HG02870 (cell line): Measurements from ENCODE around the gene TMEM196.
A peak's percentile ranks its signal among the peaks of the same experiment; 100 is the strongest.
"Not testable (repeated sequence)": the region's sequence is repeated elsewhere in the genome, so short reads cannot be mapped to it uniquely, and the experiment has no call there.

Experiments
- ATAC-seq: cut with Tn5 transposase; IDR thresholded peaks from one replicate; pipeline ENCODE4 v1.9.1; 2021; ENCODE audit warnings: mild to moderate bottlenecking, moderate library complexity; ENCODE audit not compliant: unreplicated experiment

TMEM196 gene

DNA sequence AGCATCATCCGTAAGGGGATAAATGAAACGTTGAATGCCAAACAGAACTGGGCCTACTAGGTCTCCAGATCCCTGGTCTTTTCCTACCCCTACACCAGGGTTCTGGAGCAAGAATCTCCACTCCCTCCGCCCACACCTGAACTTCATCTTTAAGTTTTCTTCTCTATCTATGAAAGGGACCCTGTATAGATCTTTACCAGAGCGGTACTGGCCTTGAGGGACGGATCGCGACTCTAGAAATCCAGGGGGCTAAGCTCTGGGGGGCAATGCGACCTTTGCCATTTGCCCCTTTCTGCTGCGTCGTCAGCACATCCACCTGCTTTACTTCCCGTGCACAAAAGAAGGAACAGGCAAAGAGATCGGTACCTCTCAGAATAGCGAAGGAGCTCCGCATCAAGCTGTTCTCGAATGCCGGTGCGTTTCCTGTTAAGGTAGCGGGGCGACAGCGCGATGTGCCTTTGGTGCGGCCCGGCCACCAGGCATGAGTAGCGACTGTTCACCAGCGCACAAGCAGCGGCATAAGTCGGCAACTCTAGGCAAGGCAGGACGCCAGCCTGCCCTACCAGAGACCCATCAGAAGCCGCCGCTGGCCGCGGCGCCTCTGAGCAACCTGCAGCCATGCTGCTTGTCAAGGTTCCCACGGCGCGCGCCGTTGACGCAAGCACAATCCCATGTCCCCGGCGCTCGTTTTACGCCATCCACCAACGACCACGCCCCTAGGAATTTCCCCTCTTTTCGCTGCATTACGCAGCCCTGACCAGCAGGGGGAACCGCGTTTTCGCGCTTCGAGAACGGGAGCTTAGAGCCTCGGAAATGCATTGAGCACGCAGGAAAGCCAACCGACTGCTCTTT lies 64.8 kb downstream of the TMEM196 start, which contains the start of gene POLR1F:
POLR1F (minus strand) TSS at position 641 of the 852 bp plus-strand sequence; CDS start at position 620, 21 bp downstream.
- peak; percentile 97 for ATAC-seq

GRCh38 chr7:19707240-19707639 lies 66.2 kb downstream of the TMEM196 start:
- ATAC-seq, result no peak

GRCh38 chr7:19705663-19706062 lies 67.8 kb downstream of the TMEM196 start:
- ATAC-seq, result no peak

- no peak for ATAC-seq
These were observed 71.9 kb downstream of the TMEM196 start for GRCh38 chr7:19701471-19701870.

GRCh38 chr7:19700936-19701335 lies 72.5 kb downstream of the TMEM196 start:
- no peak for ATAC-seq

GRCh38 chr7:19698331-19698730 lies 75.1 kb downstream of the TMEM196 start:
- ATAC-seq, result no peak

DNA sequence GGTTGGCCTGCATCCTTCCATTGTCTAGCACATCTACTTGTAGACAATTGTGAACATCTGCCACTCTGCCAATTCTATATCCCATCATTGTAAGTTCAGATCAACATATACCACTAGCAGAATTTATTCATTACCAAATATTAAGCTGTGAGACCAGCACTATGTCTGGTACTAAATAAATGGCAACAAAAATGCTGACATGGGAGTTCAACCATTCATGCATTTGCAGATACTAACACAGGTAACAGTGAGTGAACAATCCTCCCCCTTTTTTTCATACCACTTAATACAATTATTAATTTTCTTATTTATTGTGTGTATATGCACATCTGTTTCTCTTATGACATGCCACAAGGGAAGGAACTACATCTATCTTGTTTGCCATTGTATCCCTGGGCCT lies 76.5 kb downstream of the TMEM196 start:
- ATAC-seq, result no peak

DNA sequence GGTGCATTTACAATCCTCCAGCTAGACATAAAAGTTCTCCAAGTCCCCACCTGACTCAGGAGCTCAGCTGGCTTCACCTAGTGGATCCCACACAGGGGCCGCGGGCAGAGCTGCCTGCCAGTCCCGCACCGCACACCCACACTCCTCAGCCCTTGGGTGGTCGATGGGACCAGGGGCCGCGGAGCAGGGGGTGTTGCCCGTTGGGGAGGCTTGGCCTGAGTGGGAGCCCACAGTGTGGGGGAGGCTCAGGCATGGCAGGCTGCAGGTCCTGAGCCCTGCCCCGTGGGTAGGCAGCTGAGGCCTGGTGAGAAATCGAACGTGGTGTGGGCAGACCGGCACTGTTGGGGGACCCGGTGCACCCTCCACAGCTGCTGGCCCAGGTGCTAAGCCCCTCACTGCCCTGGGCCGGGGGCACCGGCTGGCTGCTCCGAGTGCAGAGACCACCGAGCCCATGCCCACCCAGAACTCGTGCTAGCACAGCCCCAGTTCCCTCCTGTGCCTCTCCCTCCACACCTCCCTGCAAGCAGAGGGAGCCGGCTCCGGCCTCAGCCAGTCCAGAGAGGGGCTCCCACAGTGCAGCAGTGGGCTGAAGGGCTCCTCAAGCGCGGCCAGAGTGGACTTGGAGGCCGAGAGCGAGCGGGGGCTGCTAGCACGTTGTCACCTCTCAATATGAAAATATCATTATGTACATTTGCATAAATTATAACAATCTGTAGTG lies 81.1 kb downstream of the TMEM196 start:
- no peak for ATAC-seq

- ATAC-seq, result no peak
These were observed 82.7 kb downstream of the TMEM196 start for GRCh38 chr7:19690736-19691135.

DNA sequence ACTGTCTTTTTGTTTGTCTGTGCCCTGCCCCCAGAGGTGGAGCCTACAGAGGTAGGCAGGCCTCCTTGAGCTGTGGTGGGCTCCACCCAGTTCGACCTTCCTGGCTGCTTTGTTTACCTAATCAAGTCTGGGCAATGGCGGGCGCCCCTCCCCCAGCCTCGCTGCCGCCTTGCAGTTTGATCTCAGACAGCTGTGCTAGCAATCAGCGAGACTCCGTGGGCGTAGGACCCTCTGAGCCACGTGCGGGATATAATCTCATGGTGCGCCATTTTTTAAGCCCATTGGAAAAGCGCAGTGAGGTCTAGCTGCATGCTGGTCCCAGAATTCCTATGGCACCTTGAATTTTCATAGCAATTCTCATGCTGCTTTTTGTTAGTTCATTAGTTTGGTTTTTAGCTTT lies 84.3 kb downstream of the TMEM196 start:
- not testable (repeated sequence) for ATAC-seq

GRCh38 chr7:19681596-19681995 lies 91.8 kb downstream of the TMEM196 start:
- ATAC-seq, result no peak

GRCh38 chr7:19677180-19677579 lies 96.2 kb downstream of the TMEM196 start:
- ATAC-seq, result peak; percentile 93

DNA sequence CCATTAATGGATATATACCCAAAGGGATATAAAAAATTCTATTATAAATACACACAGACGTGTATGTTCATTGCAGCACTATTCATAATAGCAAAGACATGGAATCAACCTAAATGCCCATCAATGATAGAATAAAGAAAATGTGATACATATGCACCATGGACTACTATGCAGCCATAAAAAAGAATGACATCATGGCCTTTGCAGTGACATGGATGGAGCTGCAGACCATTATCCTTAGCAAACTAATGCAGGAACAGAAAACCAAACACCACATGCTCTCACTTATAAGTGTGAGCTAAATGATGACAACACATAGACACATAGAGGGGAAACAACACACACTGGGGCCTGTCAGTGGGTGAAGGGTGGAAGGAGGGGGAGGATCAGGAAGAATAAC lies 97.6 kb downstream of the TMEM196 start:
- no peak for ATAC-seq

GRCh38 chr7:19674266-19674960 lies 99.0 kb downstream of the TMEM196 start:
- ATAC-seq, result no peak

- no peak for ATAC-seq
These were observed 102.6 kb downstream of the TMEM196 start for GRCh38 chr7:19670806-19671205.
